GM12891 (cell line): ENCODE results near the gene AP2A2.

Source experiments
- DNase-seq: peaks from one replicate; pipeline ENCODE4 v3.0.0; 2011; ENCODE audit warnings: low spot score; ENCODE audit not compliant: insufficient read length
- FAIRE-seq: peaks from 2 replicates; lab custom pipeline; 2011; peaks lifted over from hg19 to GRCh38; lab: Jason Lieb, UNC
- PAX5 ChIP-seq: IDR thresholded peaks from 2 replicates; pipeline ENCODE4 v1.6.1; 2011; ENCODE audit warnings: low read length, moderate library complexity, mild to moderate bottlenecking; ENCODE audit not compliant: insufficient read depth, severe bottlenecking
- POLR2A ChIP-seq: IDR thresholded peaks from 2 replicates; pipeline ENCODE4 v1.6.1; 2011; ENCODE audit warnings: low read depth, low read length, control low read depth
- POLR2AphosphoS5 ChIP-seq: IDR thresholded peaks from 2 replicates; pipeline ENCODE4 v1.6.1; 2011; ENCODE audit warnings: low read depth, low read length, control low read depth
- POU2F2 ChIP-seq: IDR thresholded peaks from 2 replicates; pipeline ENCODE4 v1.6.1; 2011; ENCODE audit warnings: low read depth, mild to moderate bottlenecking, control low read depth, low read length, moderate library complexity
- SPI1 ChIP-seq: IDR thresholded peaks from 2 replicates; pipeline ENCODE4 v1.6.1; 2011; ENCODE audit warnings: low read depth, low read length, control low read depth
- TAF1 ChIP-seq: IDR thresholded peaks from 2 replicates; pipeline ENCODE4 v1.6.1; 2011; ENCODE audit warnings: low read depth, low read length, control low read depth

AP2A2 gene

GRCh38 chr11:898540-899190, 27.0 kb upstream of the AP2A2 start:
- TF ChIP-seq TAF1 (no peak), POLR2AphosphoS5 (no peak)
- DNase-seq (no peak), FAIRE-seq (no peak)

GRCh38 chr11:899724-900123, 25.9 kb upstream of the AP2A2 start:
- FAIRE-seq (no peak), DNase-seq (no peak)
- TF ChIP-seq SPI1 (no peak), PAX5 (no peak), POLR2A (no peak), TAF1 (no peak), POU2F2 (no peak), POLR2AphosphoS5 (no peak)

- no peak for DNase-seq
These were observed 25.1 kb upstream of the AP2A2 start for GRCh38 chr11:900545-900944.

GRCh38 chr11:901452-902061, 24.1 kb upstream of the AP2A2 start:
- TF ChIP-seq TAF1 (no peak), POU2F2 (no peak), POLR2AphosphoS5 (no peak), PAX5 (no peak), SPI1 (no peak), POLR2A (no peak)
- FAIRE-seq (no peak), DNase-seq (no peak)

More at GRCh38 chr11:900545-900944, 25.1 kb upstream of the AP2A2 start:
- no peak for TF ChIP-seq POLR2AphosphoS5
- no peak for TF ChIP-seq SPI1
- no peak for TF ChIP-seq PAX5
- no peak for TF ChIP-seq POLR2A
- TF ChIP-seq POU2F2: no peak
- no peak for TF ChIP-seq TAF1
- no peak for FAIRE-seq

DNA sequence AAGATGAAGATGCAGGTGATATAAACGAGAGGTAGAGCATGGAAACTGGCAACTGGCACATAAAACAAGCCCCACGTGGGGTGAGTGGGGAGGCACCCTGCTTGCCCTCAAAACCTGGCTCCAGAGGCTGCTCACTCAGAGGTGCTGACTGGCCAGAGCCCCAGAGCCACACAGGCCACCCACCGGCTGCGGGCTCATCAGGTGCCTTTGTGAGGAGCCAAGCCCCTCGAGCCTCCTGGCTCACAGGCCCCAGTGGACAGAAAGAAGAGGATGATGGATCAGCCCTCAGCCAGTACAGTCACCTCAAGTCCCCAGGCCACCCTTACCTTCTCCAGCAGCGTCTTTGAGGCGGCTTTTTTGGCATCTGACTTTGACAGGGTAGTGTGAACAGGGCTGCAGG, 21.3 kb upstream of the AP2A2 start:
- no peak for TF ChIP-seq TAF1
- no peak for TF ChIP-seq POLR2AphosphoS5
- no peak for TF ChIP-seq PAX5
- TF ChIP-seq POLR2A: no peak
- TF ChIP-seq POU2F2: no peak
- TF ChIP-seq SPI1: no peak
- no peak for DNase-seq
- FAIRE-seq: no peak

DNA sequence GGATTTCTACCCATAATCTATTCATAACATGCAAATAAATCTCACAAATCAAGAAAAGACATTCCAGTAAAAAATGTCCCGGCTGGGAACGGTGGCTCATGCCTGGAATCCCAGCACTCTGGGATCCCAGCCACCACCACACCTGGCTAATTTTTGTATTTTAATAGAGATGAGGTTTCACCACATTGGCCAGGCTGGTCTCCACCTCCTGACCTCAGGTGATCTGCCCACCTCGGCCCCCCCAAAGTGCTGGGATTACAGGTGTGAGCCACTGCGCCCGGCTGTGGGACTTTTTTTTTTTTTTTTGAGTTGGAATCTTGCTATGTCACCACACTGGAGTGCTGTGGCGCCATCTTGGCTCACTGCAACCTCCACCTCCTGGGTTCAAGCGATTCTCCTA, 19.7 kb upstream of the AP2A2 start:
- no peak for FAIRE-seq
- TF ChIP-seq PAX5 (no peak), POLR2A (no peak), SPI1 (no peak)
- DNase-seq: no peak

GRCh38 chr11:907668-908067, 18.0 kb upstream of the AP2A2 start:
- TF ChIP-seq TAF1: no peak
- peak; percentile 86 for TF ChIP-seq SPI1
- DNase-seq (no peak), FAIRE-seq (no peak)

DNA sequence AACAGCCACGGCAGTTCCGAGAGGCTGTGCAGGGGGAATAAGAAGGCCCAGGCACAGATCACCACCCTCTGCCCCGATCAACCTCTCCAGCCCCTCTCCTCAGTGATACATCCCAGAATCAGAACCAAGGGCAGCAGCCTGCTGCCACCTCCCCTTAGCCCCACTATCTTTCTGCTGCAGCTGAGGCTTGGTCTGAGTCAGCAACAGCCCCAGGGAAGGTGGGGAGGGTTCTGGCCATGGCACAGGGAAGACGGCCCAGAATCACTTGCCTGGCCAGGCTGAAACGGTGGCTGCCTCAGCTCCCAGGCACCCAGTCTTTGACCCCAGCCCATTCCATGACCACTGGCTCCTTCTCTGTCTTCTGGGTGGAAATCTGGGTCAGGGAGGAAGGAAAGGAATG, 17.4 kb upstream of the AP2A2 start:
- no peak for TF ChIP-seq PAX5
- no peak for TF ChIP-seq SPI1
- no peak for TF ChIP-seq POLR2AphosphoS5
- no peak for TF ChIP-seq TAF1
- no peak for TF ChIP-seq POLR2A
- TF ChIP-seq POU2F2: no peak
- DNase-seq: no peak
- no peak for FAIRE-seq

- FAIRE-seq: no peak
- TF ChIP-seq SPI1: no peak
- no peak for TF ChIP-seq POU2F2
- no peak for TF ChIP-seq TAF1
- no peak for TF ChIP-seq POLR2AphosphoS5
- TF ChIP-seq PAX5: no peak
- no peak for TF ChIP-seq POLR2A
- DNase-seq: no peak
These were observed 16.3 kb upstream of the AP2A2 start for GRCh38 chr11:909406-909805.

DNA sequence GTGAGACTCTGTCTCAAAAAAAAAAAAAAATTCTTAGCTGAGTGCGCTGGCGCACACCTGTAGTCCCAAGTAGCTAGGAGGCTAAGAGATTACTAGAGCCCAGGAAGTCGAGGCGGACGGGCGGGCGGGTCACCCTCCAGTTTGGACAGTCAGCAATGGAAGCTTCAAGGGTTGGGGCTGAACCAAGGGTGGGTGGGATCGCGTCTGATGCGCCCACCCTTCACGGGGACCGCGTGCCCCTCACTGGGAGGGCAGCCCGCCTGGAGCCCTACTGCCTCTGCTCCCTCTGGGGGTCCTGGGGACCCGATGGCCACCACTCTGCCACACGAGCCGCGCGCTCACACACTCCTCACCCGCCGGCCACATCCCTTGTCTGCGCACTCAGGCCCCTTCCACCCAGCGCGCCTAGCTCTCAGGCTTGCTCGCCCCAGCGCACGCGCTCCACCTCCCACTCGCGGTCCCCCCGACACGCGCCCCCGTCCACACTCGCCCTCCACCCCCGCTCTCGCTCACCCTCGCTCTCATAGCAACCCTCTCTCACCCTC, 15.6 kb upstream of the AP2A2 start:
- FAIRE-seq: no peak
- no peak for DNase-seq

More for the DNA sequence above, 15.6 kb upstream of the AP2A2 start:
- no peak for TF ChIP-seq TAF1
- no peak for TF ChIP-seq POLR2AphosphoS5
- TF ChIP-seq POLR2A: no peak
- no peak for TF ChIP-seq PAX5
